Measurements from ENCODE around the gene DROSHA.

DNA sequence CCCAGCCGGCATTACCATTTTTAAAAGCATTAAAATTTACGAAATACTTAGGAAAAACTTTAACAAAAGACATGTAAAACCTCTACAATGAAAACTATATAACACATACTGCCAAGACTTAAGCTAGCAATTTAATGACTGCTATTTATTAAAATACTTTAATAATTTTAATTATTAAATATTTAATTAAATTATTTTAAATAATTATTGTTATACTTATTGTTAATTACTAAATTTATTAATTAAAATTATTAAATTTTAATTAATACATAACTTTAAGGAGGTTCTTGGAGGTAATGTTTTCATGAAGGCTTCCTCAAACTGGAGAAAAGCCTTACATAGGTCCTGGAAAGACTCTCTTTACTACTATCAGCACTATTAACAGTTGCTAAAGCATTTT is 47.7 kb upstream of the DROSHA start:
- TF ChIP-seq, protein P1, sequence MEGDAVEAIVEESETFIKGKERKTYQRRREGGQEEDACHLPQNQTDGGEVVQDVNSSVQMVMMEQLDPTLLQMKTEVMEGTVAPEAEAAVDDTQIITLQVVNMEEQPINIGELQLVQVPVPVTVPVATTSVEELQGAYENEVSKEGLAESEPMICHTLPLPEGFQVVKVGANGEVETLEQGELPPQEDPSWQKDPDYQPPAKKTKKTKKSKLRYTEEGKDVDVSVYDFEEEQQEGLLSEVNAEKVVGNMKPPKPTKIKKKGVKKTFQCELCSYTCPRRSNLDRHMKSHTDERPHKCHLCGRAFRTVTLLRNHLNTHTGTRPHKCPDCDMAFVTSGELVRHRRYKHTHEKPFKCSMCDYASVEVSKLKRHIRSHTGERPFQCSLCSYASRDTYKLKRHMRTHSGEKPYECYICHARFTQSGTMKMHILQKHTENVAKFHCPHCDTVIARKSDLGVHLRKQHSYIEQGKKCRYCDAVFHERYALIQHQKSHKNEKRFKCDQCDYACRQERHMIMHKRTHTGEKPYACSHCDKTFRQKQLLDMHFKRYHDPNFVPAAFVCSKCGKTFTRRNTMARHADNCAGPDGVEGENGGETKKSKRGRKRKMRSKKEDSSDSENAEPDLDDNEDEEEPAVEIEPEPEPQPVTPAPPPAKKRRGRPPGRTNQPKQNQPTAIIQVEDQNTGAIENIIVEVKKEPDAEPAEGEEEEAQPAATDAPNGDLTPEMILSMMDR (IDR thresholded peaks at IDR 0.05), result no peak
- TF ChIP-seq POLR2AphosphoS5 (IDR thresholded peaks at IDR 0.05), result no peak
- no peak for TF ChIP-seq POLR2A (IDR thresholded peaks at IDR 0.05)
- no peak for TF ChIP-seq EP300 (IDR thresholded peaks at IDR 0.05)

All from stomach (tissue), 4 donors.